Aorta (tissue), 5 donors: ENCODE data around the gene NAA30. TPM values are rescaled to one million over a fixed set of nuclear protein-coding genes. Genes with fewer than 3 reads are reported as not detected.

Experiments
- ATAC-seq: fragments of 200-7000 bp; cut with Tn5 transposase; one replicate; pipeline ENCODE4 v1.9.1; 2022; ENCODE audit warnings: moderate library complexity; ENCODE audit not compliant: low FRiP score
- DNase-seq, 2 donors: peaks; one replicate each; pipeline ENCODE4 v3.0.0-alpha.2; 2020
- H3K27ac ChIP-seq, 2 donors: one replicate each; pipeline ENCODE4 v1.5.1; 2013; ENCODE audit warnings: low read length in 2 of 2, mild to moderate bottlenecking in 2 of 2, moderate library complexity in 2 of 2, control low read depth in 1 of 2, inconsistent platforms in 1 of 2, low read depth in 1 of 2
- H3K27me3 ChIP-seq, 2 donors: one replicate each; pipeline ENCODE4 v1.6.1; 2013; ENCODE audit warnings: control low read depth in 1 of 2, low read length in 1 of 2, mild to moderate bottlenecking in 1 of 2, moderate library complexity in 1 of 2; ENCODE audit not compliant: insufficient read depth in 2 of 2, control insufficient read depth in 1 of 2
- H3K36me3 ChIP-seq, 2 donors: one replicate each; pipeline ENCODE4 v1.6.1; 2013; ENCODE audit warnings: control low read depth in 1 of 2, low read length in 1 of 2, mild to moderate bottlenecking in 1 of 2; ENCODE audit not compliant: insufficient read depth in 2 of 2, control insufficient read depth in 1 of 2
- H3K4me1 ChIP-seq, 2 donors: one replicate each; pipeline ENCODE4 v1.6.1; 2013; ENCODE audit warnings: low read length in 2 of 2, control low read depth in 1 of 2, mild to moderate bottlenecking in 1 of 2, moderate library complexity in 1 of 2; ENCODE audit not compliant: insufficient read depth in 2 of 2, control insufficient read depth in 1 of 2
- H3K4me3 ChIP-seq, 2 donors: one replicate each; pipeline ENCODE4 v1.5.1; 2013; ENCODE audit warnings: low read length in 2 of 2, control low read depth in 1 of 2, mild to moderate bottlenecking in 1 of 2
- H3K9me3 ChIP-seq: one replicate; pipeline ENCODE4 v1.6.1; 2013; ENCODE audit warnings: mild to moderate bottlenecking, low read length; ENCODE audit not compliant: control insufficient read depth
- WGBS, 2 donors: extraction: QIAGEN DNeasy Blood & Tissue Kit; methylation state at CpG; one replicate each; pipeline ENCODE4 v1.1.7; 2013; 5-methylcytosine and 5-hydroxymethylcytosine counted together
- intact Hi-C, 2 donors: fragments of 100-400 bp; cut with DNase I; formaldehyde crosslinking; loops; one replicate each; pipeline versions ENCODE4 v1.14.2 to v1.15.0; 2022
- polyA plus RNA-seq, 2 donors: library from polyadenylated mRNA; stranded (reverse); fragments of 200-250 nt; gene quantifications; one replicate each; pipeline ENCODE4 v1.2.3, GENCODE V29; 2013
- total RNA-seq, 2 donors: library from RNA; stranded (reverse); fragmentation: NEBNext Ultra II Directional; extraction: Animal tissue kit (Norgen Biotek cat#: 25700); gene quantifications; one replicate each; pipeline ENCODE4 v1.2.1, GENCODE V29; 2021
- donor health status: healthy with polysubstance abuse.
- donor health status: Bipolar disorder and iron deficiency.
- donor health status: DM: no; HTN: no; CAD: no.
- donor health status: DM: no; HTN: no; CAD: no.
- donor health status: DM: yes; HTN: yes; CAD: no.

The NAA30 gene
- total and polyA plus RNA-seq, 4 donors = 7.9 to 17.0 (median 12.8) TPM

GRCh38 chr14:57435923-57436322 lies 45.5 kb downstream of the NAA30 start:
- no peaks in the 10 kb centered on the region for H3K36me3 ChIP-seq
- peaks cover 1% of the 10 kb centered on the region for H3K9me3 ChIP-seq
- no peak overlapping the region for H3K27ac ChIP-seq
- no peaks in the 10 kb centered on the region for H3K4me1 ChIP-seq
- ATAC-seq (no peak), DNase-seq (no peak)
- H3K27me3 ChIP-seq = no peaks in the 10 kb centered on the region
- H3K4me3 ChIP-seq = no peak overlapping the region
- intact Hi-C loops = no loop called here

- Histone ChIP-seq H3K4me1 (no peaks in the 10 kb centered on the region), H3K4me3 (no peak overlapping the region), H3K9me3 (peaks cover 2% of the 10 kb centered on the region), H3K27me3 (no peaks in the 10 kb centered on the region), H3K27ac (no peak overlapping the region), H3K36me3 (no peaks in the 10 kb centered on the region)
- DNase-seq (no peak), ATAC-seq (no peak)
- WGBS, 2 donors = 69 to 72% methylated on average over 5 of the region's 5 CpGs
- intact Hi-C loops = no loop called here
Measured at GRCh38 chr14:57461777-57462320, 71.5 kb downstream of the NAA30 start.

DNA sequence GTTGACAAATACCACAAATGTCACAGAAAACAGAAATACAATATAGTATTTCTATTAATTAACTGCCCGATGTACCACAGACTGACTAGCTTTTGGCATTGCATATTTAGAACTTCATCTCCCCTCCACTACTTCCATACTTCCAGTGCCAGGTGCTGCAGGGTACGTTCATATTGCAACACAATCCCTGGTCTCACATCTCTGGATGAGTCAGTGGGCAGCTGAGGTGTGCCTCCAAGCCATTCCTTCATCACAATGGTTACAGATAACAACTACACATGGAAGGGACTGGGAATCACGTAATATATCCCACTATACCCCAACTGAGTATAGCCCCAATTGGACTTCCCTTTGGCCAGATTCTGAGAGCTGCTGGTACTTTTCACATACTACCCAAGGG lies 72.2 kb downstream of the NAA30 start:
- WGBS, 2 donors = 89 to 91% methylated on average over 3 of the region's 3 CpGs
- H3K27me3 ChIP-seq = no peaks in the 10 kb centered on the region
- ATAC-seq = no peak
- H3K36me3 ChIP-seq = no peaks in the 10 kb centered on the region
- H3K9me3 ChIP-seq = peaks cover 2% of the 10 kb centered on the region
- no peak overlapping the region for H3K4me3 ChIP-seq
- no peaks in the 10 kb centered on the region for H3K4me1 ChIP-seq
- intact Hi-C loops = no loop called here
- DNase-seq = no peak
- no peak overlapping the region for H3K27ac ChIP-seq

- WGBS, 2 donors = 71 to 72% methylated on average over 6 of the region's 6 CpGs
- Histone ChIP-seq H3K9me3 (peaks cover 2% of the 10 kb centered on the region), H3K4me3 (no peak overlapping the region), H3K4me1 (no peaks in the 10 kb centered on the region), H3K27ac (no peak overlapping the region), H3K27me3 (no peaks in the 10 kb centered on the region), H3K36me3 (no peaks in the 10 kb centered on the region)
- intact Hi-C loops = no loop called here
- DNase-seq = no peak
- no peak for ATAC-seq
Measured at GRCh38 chr14:57464008-57464730, 73.8 kb downstream of the NAA30 start.

Other genes starting within 250 kb of the NAA30 start
- 10 to 100 TPM; 72.8 to 75.1 TPM for gene EXOC5, start 121.7 kb upstream of the NAA30 start, total RNA-seq
- 10 to 100 TPM; 13.7 to 21.4 TPM for gene EXOC5, start 121.7 kb upstream of the NAA30 start, polyA plus RNA-seq
- 10 to 100 TPM; 30.8 to 36.9 TPM for gene AP5M1, start 121.6 kb upstream of the NAA30 start, total RNA-seq
- 10 to 100 TPM; 11.7 to 15.7 TPM for gene AP5M1, start 121.6 kb upstream of the NAA30 start, polyA plus RNA-seq
- not detected for gene CCDC198, start 103.3 kb downstream of the NAA30 start, total RNA-seq
- not detected for gene CCDC198, start 103.3 kb downstream of the NAA30 start, polyA plus RNA-seq